Epithelial cell of proximal tubule (primary cell): ENCODE data around the gene OGG1. TPM values are rescaled to one million over a fixed set of nuclear protein-coding genes. Genes with fewer than 3 reads are reported as not detected.

Experiments
- DNase-seq: peaks from one replicate; pipeline ENCODE4 v3.0.0-alpha.2; 2011; ENCODE audit warnings: low read depth
- H3K4me3 ChIP-seq: 2 replicates; pipeline ENCODE4 v1.5.1; 2011; ENCODE audit warnings: low read depth, mild to moderate bottlenecking, low read length
- total RNA-seq: library from RNA; depleted of rRNA; stranded (reverse); fragments of >200 nt; gene quantifications from 2 replicates; pipeline ENCODE4 v1.2.3, GENCODE V29; 2015
- TF ChIP-seq, protein P1 (sequence below): conservative IDR thresholded peaks from 2 replicates; pipeline ENCODE4 v1.5.1; 2012; ENCODE audit warnings: low read depth, mild to moderate bottlenecking, low read length

Gene OGG1
- total RNA-seq, 1 donor from 2014 or later = 22.0 TPM

DNA sequence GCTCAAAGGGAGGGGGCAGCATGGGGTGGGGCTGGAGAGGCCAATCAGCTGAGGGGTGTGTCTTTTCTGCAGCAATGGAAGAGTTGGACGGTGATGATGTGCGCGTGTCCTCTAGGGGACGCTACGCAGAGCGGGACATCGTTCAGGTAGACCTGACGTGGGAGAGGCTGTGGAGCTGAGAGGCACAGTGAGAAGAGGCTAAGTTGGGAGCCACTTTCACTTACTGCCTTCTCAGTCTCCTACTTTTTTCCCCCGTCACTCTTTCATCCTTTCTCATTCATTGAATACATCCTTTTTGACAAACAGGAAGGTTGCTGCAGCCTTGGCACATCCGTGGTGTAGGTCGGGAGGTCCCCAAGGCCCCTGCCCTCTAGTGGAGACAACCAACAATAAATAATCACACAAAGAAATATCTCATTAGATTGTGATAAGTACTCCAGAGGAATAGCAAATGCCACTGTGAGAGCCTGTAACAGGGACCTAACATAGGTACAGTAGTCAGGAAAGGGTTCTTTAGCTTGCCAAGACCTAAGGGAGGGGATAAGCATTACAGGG lies 22.6 kb upstream of the OGG1 start:
- TF ChIP-seq, protein P1, sequence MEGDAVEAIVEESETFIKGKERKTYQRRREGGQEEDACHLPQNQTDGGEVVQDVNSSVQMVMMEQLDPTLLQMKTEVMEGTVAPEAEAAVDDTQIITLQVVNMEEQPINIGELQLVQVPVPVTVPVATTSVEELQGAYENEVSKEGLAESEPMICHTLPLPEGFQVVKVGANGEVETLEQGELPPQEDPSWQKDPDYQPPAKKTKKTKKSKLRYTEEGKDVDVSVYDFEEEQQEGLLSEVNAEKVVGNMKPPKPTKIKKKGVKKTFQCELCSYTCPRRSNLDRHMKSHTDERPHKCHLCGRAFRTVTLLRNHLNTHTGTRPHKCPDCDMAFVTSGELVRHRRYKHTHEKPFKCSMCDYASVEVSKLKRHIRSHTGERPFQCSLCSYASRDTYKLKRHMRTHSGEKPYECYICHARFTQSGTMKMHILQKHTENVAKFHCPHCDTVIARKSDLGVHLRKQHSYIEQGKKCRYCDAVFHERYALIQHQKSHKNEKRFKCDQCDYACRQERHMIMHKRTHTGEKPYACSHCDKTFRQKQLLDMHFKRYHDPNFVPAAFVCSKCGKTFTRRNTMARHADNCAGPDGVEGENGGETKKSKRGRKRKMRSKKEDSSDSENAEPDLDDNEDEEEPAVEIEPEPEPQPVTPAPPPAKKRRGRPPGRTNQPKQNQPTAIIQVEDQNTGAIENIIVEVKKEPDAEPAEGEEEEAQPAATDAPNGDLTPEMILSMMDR = peak; percentile 53
- no peak overlapping the region for H3K4me3 ChIP-seq
- DNase-seq = no peak

DNA sequence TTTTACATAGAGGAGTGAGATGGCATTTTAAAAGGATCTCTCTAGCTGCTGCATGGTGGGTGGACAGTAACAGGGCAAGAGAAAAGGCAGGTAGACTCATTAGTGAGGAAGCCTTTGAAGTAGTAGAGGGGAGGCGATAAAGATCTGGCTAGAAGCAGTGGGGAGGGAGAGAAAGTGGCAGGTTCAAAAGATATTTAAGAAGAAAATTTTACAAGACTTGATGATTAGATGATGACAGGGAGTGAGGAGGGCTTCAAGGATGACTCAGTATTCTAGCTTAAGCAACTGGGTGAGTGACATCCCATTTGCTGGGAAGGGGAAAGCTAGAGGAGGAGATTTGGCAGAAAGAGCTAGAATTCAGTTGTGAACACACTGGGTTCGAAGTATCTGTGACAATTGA lies 22.0 kb upstream of the OGG1 start:
- DNase-seq = no peak
- TF ChIP-seq, protein P1 = no peak
- no peak overlapping the region for H3K4me3 ChIP-seq

DNA sequence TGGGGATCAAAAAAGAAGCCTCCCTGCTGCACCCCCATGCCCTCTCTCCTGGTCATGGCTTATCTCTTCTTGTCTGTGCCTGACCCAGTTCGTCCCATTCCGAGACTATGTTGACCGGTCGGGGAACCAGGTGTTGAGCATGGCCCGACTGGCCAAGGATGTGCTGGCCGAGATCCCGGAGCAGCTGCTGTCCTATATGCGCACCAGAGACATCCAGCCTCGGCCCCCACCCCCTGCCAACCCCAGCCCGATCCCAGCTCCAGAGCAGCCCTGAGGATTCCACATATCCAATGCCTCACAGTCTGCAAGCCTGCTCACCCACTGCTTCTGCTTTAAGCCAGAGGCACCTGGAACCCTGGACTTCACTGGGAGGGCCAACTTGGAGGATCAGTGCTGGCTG lies 20.3 kb upstream of the OGG1 start:
- DNase-seq = no peak
- H3K4me3 ChIP-seq = no peak overlapping the region
- TF ChIP-seq, protein P1 = no peak

DNA sequence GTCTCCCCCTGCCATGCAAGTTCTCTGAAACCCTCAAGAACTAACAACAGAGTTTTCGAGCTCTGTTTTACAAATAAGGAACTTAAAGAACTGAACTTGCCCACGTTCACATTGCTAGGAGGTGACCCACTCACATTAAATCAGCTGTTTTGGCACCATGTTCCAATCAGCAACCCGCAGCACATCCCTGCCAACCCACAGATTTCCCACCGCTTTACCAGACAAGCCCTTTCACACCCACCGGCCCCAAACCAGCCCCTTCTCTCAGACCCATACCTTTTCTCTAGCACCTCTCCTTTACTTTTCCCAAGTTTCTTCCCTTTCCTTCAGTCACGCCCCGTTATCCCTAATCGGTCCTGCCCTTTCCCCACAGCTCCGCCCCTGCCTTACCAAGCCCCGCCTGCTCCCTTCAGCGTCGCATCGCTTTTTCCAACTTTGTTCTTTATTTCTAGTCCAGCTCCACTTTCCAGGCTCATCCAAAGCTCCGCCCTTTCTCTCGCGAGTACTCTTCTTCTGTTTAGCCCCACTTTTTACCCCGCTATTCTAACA lies 19.0 kb upstream of the OGG1 start:
- TF ChIP-seq, protein P1 = no peak
- DNase-seq = no peak
- peak overlapping the region; percentile 61 for H3K4me3 ChIP-seq

DNA sequence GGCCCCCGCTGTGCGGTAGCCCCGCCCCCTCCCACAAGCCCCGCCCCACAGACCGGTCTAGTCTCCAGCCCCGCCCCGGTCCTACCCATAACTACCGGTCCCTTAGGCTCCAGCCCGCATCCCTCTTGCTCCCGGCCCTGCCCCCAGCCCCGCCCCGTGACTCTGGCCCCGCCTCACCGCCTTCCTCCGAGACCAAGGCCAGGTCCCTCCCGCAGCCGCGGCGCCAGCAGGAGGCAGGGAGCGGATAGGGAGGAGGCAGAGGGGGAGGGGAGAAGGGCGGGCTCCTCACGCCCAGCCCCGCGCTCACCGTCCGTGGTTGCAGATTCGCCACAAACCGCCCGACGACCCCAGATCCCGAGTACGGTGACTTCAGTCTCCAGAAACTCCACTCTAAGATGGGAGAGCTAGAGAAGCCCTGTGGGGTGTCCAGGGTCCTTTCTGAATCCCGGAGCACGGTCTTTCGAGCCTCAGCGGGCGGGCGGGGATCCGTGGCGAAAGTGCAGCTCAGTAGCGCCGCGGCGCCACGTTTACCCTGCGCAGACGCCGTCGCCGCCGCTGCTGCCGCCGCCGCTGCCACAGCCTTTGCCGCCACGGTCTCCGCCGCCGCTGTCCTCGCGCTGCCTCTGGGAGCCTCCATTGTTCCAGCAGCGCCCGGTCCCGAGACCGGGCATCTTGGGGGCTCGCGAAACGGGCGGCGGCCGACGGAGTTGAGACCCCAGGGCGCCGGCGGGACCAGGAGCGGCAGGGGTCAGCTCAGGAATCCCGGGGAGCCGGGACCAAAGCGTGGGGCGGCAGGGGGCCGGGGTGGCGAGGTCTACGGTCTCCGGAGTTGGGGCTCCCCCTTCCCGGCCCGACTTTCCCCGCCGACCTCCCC lies 18.3 kb upstream of the OGG1 start, which contains the start of gene BRPF1:
Gene BRPF1, plus strand, starts transcription at position 530 of the 874 bp plus-strand sequence. CDS start 2,406 bp downstream, outside the sequence.
- peak within 1 kb of the TSS; percentile 89 for H3K4me3 ChIP-seq
- peak; percentile 79 for DNase-seq
- TF ChIP-seq, protein P1 = no peak

DNA sequence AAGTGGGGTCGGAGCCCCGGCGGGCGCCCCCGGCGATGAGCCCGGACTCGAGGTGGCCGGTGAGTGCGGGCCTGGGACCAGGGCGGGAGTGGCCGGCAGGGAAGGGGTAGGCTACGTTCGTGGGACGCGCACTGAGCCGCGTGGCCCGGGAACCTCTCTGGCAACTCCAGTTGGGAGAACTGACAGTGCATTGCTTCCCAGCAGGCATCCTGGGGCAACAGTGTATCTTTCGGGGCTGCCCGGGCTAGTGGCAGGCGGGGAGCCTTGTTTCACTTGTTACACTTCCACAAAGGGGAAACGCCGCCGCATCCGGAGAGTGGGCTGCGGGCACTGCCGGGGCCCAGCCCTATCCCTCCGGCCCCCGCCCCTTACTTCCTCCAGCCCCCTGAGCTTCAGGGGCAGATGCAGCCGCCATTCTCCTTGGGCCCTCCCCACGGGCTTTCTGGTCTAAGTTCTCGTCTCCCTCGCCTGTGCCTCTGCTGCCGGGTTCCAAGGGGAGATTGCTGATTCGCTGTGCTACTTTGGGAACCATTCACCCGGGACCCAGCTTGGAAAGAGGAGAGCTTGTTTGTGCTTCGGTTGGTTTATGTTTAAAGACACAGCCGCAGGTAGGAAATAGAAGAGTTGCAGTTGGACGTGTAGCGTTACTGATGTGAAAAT lies 17.5 kb upstream of the OGG1 start:
- peak overlapping the region; percentile 89 for H3K4me3 ChIP-seq
- TF ChIP-seq, protein P1 = no peak
- no peak for DNase-seq
